Hepatocyte (in vitro differentiated cells): ENCODE results near the gene ITPR1. TPM values are rescaled to one million over a fixed set of nuclear protein-coding genes. Genes with fewer than 3 reads are reported as not detected.

Experiments
- DNase-seq: peaks from one replicate; pipeline ENCODE4 v3.0.0-alpha.2; 2016; ENCODE audit warnings: low spot score
- H2AFZ ChIP-seq: fragments of 200-600 bp; sonication (generic); 2 replicates; pipeline ENCODE4 v1.6.0; 2016; ENCODE audit warnings: antibody characterized with exemption, mild to moderate bottlenecking
- H3K27ac ChIP-seq: fragments of 200-600 bp; sonication (generic); 2 replicates; pipeline ENCODE4 v1.5.1; 2016; ENCODE audit warnings: mild to moderate bottlenecking
- H3K27me3 ChIP-seq: fragments of 200-600 bp; sonication (generic); 2 replicates; pipeline ENCODE4 v1.6.1; 2016
- H3K36me3 ChIP-seq: fragments of 200-600 bp; sonication (generic); replicated peaks from 2 replicates; pipeline ENCODE4 v1.5.1; 2016; ENCODE audit warnings: low read depth; ENCODE audit not compliant: insufficient read depth
- H3K4me1 ChIP-seq: fragments of 200-600 bp; sonication (generic); 2 replicates; pipeline ENCODE4 v1.5.1; 2016; ENCODE audit warnings: mild to moderate bottlenecking, moderate library complexity; ENCODE audit not compliant: insufficient read depth
- H3K4me2 ChIP-seq: fragments of 200-600 bp; sonication (generic); 2 replicates; pipeline ENCODE4 v1.6.0; 2016
- H3K4me3 ChIP-seq: fragments of 200-600 bp; sonication (generic); 2 replicates; pipeline ENCODE4 v1.5.1; 2016; ENCODE audit warnings: mild to moderate bottlenecking
- H3K79me2 ChIP-seq: fragments of 200-600 bp; sonication (generic); 2 replicates; pipeline ENCODE4 v1.6.0; 2017; ENCODE audit warnings: mild to moderate bottlenecking
- H3K9me2 ChIP-seq: fragments of 200-600 bp; sonication (generic); replicated peaks from 2 replicates; pipeline ENCODE4 v1.6.0; 2017; ENCODE audit warnings: mild to moderate bottlenecking; ENCODE audit not compliant: insufficient read depth
- H3K9me3 ChIP-seq: fragments of 200-600 bp; sonication (generic); 2 replicates; pipeline ENCODE4 v1.5.1; 2016; ENCODE audit warnings: low read depth, mild to moderate bottlenecking
- H4K20me1 ChIP-seq: fragments of 200-600 bp; sonication (generic); 2 replicates; pipeline ENCODE4 v1.6.0; 2016; ENCODE audit warnings: mild to moderate bottlenecking; ENCODE audit not compliant: insufficient read depth, poor library complexity, severe bottlenecking
- EZH2 ChIP-seq: fragments of 200-600 bp; sonication (generic); IDR thresholded peaks from 2 replicates; pipeline ENCODE4 v1.6.1; 2016; ENCODE audit warnings: antibody characterized with exemption, mild to moderate bottlenecking, borderline replicate concordance
- EZH2phosphoT487 ChIP-seq: fragments of 200-600 bp; sonication (generic); IDR thresholded peaks from one replicate; pipeline ENCODE4 v1.6.1; 2018; ENCODE audit warnings: antibody characterized with exemption, mild to moderate bottlenecking, low read depth, moderate library complexity; ENCODE audit not compliant: unreplicated experiment, severe bottlenecking
- WGBS: methylation state at CpG from one replicate; pipeline ENCODE4 v1.1.6; 2016; ENCODE audit warnings: low lambda C conversion rate; ENCODE audit errors: missing lambda C conversion rate; 5-methylcytosine and 5-hydroxymethylcytosine counted together
- polyA plus RNA-seq: library from polyadenylated mRNA; unstranded; fragments of >200 nt; fragmentation: Nextera tagmentation; extraction: Ambion mirVana; gene quantifications from 2 replicates; pipeline ENCODE4 v1.2.1, GENCODE V29; 2016
- total RNA-seq: library from RNA; depleted of rRNA; stranded (reverse); fragments of >200 nt; gene quantifications from 2 replicates; pipeline ENCODE4 v1.2.3, GENCODE V29; 2014
- TF ChIP-seq, protein P1 (sequence below): fragments of 200-600 bp; sonication (generic); IDR thresholded peaks from 2 replicates; pipeline ENCODE4 v1.5.1; 2016; ENCODE audit warnings: antibody characterized with exemption, mild to moderate bottlenecking; ENCODE audit not compliant: poor library complexity

The ITPR1 gene
- total and polyA plus RNA-seq, 2 experiments from 2014 or later = 46.8 to 90.8 TPM

GRCh38 chr3:4561661-4562060, 68.5 kb downstream of the ITPR1 start:
- Histone ChIP-seq H3K4me1 (peaks cover 19% of the 10 kb centered on the region), H2AFZ (no peak overlapping the region), H3K27me3 (no peaks in the 10 kb centered on the region), H3K4me2 (no peak overlapping the region), H3K79me2 (peaks cover 15% of the 10 kb centered on the region), H3K4me3 (no peak overlapping the region), H3K36me3 (no peaks in the 10 kb centered on the region), H3K9me3 (no peaks in the 10 kb centered on the region), H4K20me1 (no peaks in the 10 kb centered on the region), H3K9me2 (no peaks in the 10 kb centered on the region), H3K27ac (no peak overlapping the region)
- WGBS = 57% methylated on average over 2 of the region's 2 CpGs
- TF ChIP-seq, protein P1, sequence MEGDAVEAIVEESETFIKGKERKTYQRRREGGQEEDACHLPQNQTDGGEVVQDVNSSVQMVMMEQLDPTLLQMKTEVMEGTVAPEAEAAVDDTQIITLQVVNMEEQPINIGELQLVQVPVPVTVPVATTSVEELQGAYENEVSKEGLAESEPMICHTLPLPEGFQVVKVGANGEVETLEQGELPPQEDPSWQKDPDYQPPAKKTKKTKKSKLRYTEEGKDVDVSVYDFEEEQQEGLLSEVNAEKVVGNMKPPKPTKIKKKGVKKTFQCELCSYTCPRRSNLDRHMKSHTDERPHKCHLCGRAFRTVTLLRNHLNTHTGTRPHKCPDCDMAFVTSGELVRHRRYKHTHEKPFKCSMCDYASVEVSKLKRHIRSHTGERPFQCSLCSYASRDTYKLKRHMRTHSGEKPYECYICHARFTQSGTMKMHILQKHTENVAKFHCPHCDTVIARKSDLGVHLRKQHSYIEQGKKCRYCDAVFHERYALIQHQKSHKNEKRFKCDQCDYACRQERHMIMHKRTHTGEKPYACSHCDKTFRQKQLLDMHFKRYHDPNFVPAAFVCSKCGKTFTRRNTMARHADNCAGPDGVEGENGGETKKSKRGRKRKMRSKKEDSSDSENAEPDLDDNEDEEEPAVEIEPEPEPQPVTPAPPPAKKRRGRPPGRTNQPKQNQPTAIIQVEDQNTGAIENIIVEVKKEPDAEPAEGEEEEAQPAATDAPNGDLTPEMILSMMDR = no peak
- TF ChIP-seq EZH2phosphoT487 (no peak), EZH2 (no peak)
- no peak for DNase-seq

- no peaks in the 10 kb centered on the region for H3K27me3 ChIP-seq
- H3K9me3 ChIP-seq = no peaks in the 10 kb centered on the region
- peaks cover 19% of the 10 kb centered on the region for H3K4me1 ChIP-seq
- H3K36me3 ChIP-seq = no peaks in the 10 kb centered on the region
- peaks cover 23% of the 10 kb centered on the region for H3K79me2 ChIP-seq
- WGBS = 61% methylated on average over 4 of the region's 4 CpGs
- H3K4me2 ChIP-seq = no peak overlapping the region
- H3K4me3 ChIP-seq = no peak overlapping the region
- TF ChIP-seq EZH2phosphoT487 (no peak), EZH2 (no peak)
- TF ChIP-seq, protein P1 = no peak
- H4K20me1 ChIP-seq = no peaks in the 10 kb centered on the region
- H3K9me2 ChIP-seq = no peaks in the 10 kb centered on the region
- DNase-seq = no peak
- H2AFZ ChIP-seq = no peak overlapping the region
- no peak overlapping the region for H3K27ac ChIP-seq
These were observed 69.4 kb downstream of the ITPR1 start for GRCh38 chr3:4562595-4562994.

DNA sequence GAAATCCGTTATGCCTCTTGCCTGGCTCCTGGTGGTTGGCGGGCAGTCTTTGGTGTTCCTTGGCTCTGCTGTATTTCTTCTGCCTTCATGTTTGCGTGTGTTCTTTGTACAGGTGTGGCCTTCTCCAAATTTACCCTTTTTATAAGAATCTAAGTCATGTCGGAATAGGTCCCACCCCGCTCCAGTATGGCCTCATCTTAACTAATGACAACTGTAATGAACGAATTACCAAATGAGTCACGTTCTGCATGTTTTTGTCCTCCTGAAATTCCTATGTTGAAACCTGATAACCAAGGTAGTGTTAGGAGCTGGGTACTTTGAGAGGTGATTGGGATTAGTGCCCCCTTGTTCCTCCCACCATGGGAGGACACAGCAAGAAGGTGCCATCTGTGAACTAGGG, 71.1 kb downstream of the ITPR1 start:
- Histone ChIP-seq H3K4me3 (no peak overlapping the region), H3K9me2 (no peaks in the 10 kb centered on the region), H3K36me3 (no peaks in the 10 kb centered on the region), H3K27me3 (no peaks in the 10 kb centered on the region), H4K20me1 (no peaks in the 10 kb centered on the region), H3K79me2 (peaks cover 23% of the 10 kb centered on the region), H3K9me3 (no peaks in the 10 kb centered on the region), H3K4me1 (peaks cover 19% of the 10 kb centered on the region), H2AFZ (no peak overlapping the region), H3K27ac (no peak overlapping the region), H3K4me2 (no peak overlapping the region)
- no peak for DNase-seq
- 97% methylated on average over 7 of the region's 7 CpGs for WGBS
- TF ChIP-seq EZH2phosphoT487 (no peak), EZH2 (no peak)
- TF ChIP-seq, protein P1 = no peak

DNA sequence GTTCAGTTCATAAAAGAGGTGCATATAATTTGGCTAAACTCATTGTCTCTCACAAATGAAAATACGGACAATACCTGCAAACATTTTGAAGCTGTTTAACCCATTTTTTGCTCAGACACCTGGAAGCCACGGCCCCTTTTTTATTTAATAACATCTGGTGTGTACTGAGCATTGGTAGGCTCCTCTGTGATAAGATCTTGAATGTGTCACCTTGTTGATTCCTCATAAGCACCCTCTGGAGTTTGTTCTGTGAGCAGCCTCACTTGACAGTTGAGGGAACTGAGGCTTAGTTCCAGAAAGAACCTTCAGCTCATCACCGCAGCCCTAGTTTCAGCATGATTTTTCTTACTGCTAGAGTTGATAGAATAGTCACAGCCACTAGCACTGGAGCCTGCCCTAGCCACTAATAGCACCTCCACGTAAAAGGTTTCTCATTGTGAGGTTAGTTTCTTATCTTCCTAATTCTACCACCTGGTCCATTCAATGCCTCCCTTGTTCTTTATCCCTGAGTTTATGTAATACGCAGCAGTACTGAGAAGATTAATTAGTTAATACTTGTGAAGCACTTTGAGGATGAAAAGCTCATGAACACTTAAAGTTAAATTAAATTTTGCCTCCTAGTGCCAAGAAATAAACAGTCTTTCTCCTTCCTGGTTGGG, 71.9 kb downstream of the ITPR1 start:
- TF ChIP-seq, protein P1 = no peak
- TF ChIP-seq EZH2 (no peak), EZH2phosphoT487 (no peak)
- WGBS = 49% methylated on average over 5 of the region's 5 CpGs
- Histone ChIP-seq H2AFZ (no peak overlapping the region), H3K4me3 (no peak overlapping the region), H3K27me3 (no peaks in the 10 kb centered on the region), H3K79me2 (peaks cover 23% of the 10 kb centered on the region), H3K27ac (no peak overlapping the region), H3K4me1 (peaks cover 19% of the 10 kb centered on the region), H3K9me3 (no peaks in the 10 kb centered on the region), H3K4me2 (no peak overlapping the region), H3K9me2 (no peaks in the 10 kb centered on the region), H3K36me3 (no peaks in the 10 kb centered on the region), H4K20me1 (no peaks in the 10 kb centered on the region)
- DNase-seq = no peak
